DOHH2 (cell line): Measurements from ENCODE around the gene CCDC197.

ENCODE experiments used
- EZH2phosphoT487 ChIP-seq: fragments of 200-600 bp; sonication (generic); IDR thresholded peaks from 2 replicates; pipeline ENCODE4 v1.6.1; 2017; ENCODE audit warnings: borderline replicate concordance, mild to moderate bottlenecking, antibody characterized with exemption, low read length, moderate library complexity, mixed read lengths
- TF ChIP-seq, protein P1 (sequence below): fragments of 200-600 bp; sonication (generic); IDR thresholded peaks from one replicate; pipeline ENCODE4 v1.5.1; 2014; ENCODE audit warnings: antibody characterized with exemption, mild to moderate bottlenecking, low read depth, low read length; ENCODE audit not compliant: poor library complexity, severe bottlenecking

DNA sequence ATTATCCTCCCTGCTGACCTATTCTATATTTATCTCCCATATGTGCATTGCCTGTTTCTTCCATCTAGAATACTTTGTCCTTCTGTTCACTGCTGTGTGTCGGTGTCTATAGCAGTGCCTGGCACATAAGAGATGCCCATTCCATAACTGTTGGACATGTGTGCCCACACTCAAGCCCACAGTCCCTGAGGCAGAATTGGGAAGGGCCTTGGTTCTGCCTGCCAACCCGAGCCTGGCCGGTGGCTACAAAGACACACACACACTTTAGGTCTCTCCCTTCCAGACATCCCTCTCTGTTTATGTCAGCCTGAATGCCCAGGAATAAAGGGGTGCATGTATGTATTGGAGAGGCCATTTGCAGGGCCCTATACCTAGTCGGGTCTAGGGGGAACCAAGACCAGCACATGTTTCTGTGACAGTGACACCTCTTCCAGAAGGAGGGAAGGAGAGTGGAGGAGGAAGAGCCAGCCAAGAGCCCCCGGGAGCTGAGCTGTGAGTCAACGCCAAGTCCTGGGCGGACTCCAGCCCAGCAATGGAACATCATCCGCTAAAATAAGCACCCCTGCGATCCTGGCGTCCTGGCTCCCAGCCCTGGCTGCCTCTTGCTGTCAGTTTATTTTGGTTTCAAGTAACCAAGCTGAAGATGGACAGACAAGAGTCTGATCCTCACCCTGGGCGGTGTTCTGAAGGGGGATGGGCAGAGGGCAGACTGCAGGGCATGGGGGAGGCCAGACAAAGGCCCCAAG, 16.5 kb upstream of the CCDC197 start:
- TF ChIP-seq EZH2phosphoT487 = no peak
- TF ChIP-seq, protein P1, sequence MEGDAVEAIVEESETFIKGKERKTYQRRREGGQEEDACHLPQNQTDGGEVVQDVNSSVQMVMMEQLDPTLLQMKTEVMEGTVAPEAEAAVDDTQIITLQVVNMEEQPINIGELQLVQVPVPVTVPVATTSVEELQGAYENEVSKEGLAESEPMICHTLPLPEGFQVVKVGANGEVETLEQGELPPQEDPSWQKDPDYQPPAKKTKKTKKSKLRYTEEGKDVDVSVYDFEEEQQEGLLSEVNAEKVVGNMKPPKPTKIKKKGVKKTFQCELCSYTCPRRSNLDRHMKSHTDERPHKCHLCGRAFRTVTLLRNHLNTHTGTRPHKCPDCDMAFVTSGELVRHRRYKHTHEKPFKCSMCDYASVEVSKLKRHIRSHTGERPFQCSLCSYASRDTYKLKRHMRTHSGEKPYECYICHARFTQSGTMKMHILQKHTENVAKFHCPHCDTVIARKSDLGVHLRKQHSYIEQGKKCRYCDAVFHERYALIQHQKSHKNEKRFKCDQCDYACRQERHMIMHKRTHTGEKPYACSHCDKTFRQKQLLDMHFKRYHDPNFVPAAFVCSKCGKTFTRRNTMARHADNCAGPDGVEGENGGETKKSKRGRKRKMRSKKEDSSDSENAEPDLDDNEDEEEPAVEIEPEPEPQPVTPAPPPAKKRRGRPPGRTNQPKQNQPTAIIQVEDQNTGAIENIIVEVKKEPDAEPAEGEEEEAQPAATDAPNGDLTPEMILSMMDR = no peak
